ENCODE measurements around the gene DAB1.

Gene DAB1

GRCh38 chr1:57218487-57219079, 205.3 kb downstream of the DAB1 start:
- DNase-seq (ENCODE audit: low read depth in 3 of 3), result no peak

GRCh38 chr1:57217905-57218304, 206.0 kb downstream of the DAB1 start:
- DNase-seq (ENCODE audit: low read depth in 3 of 3), result no peak

- no peak for DNase-seq (ENCODE audit: low read depth in 3 of 3)
Measured at GRCh38 chr1:57214951-57215575, 208.8 kb downstream of the DAB1 start.

- no peak for DNase-seq (ENCODE audit: low read depth in 3 of 3)
Measured at GRCh38 chr1:57210881-57211280, 213.0 kb downstream of the DAB1 start.

- no peak for DNase-seq (ENCODE audit: low read depth in 3 of 3)
Measured at GRCh38 chr1:57209495-57209894, 214.4 kb downstream of the DAB1 start.

- no peak for DNase-seq (ENCODE audit: low read depth in 3 of 3)
Measured at GRCh38 chr1:57208741-57209302, 215.0 kb downstream of the DAB1 start.

GRCh38 chr1:57206038-57206437, 217.8 kb downstream of the DAB1 start:
- DNase-seq (ENCODE audit: low read depth in 3 of 3), result no peak

GRCh38 chr1:57204942-57205787, 218.7 kb downstream of the DAB1 start:
- no peak for DNase-seq (ENCODE audit: low read depth in 3 of 3)

- no peak for DNase-seq (ENCODE audit: low read depth in 3 of 3)
Measured at GRCh38 chr1:57204091-57204490, 219.8 kb downstream of the DAB1 start.

GRCh38 chr1:57202241-57202640, 221.6 kb downstream of the DAB1 start:
- DNase-seq (ENCODE audit: low read depth in 3 of 3), result no peak

- DNase-seq (ENCODE audit: low read depth in 3 of 3), result no peak
Measured at GRCh38 chr1:57198912-57199311, 224.9 kb downstream of the DAB1 start.

- no peak for DNase-seq (ENCODE audit: low read depth in 3 of 3)
Measured at GRCh38 chr1:57195436-57195941, 228.4 kb downstream of the DAB1 start.

- DNase-seq (ENCODE audit: low read depth in 3 of 3), result no peak
Measured at GRCh38 chr1:57192222-57192621, 231.6 kb downstream of the DAB1 start.

- no peak for DNase-seq (ENCODE audit: low read depth in 3 of 3)
Measured at GRCh38 chr1:57190898-57191297, 233.0 kb downstream of the DAB1 start.

- DNase-seq (ENCODE audit: low read depth in 3 of 3), result no peak
Measured at GRCh38 chr1:57188168-57188567, 235.7 kb downstream of the DAB1 start.

- DNase-seq (ENCODE audit: low read depth in 3 of 3), result no peak
Measured at GRCh38 chr1:57186455-57186854, 237.4 kb downstream of the DAB1 start.

GRCh38 chr1:57179001-57179400, 244.9 kb downstream of the DAB1 start:
- no peak for DNase-seq (ENCODE audit: low read depth in 3 of 3)

- no peak for DNase-seq (ENCODE audit: low read depth in 3 of 3)
Measured at GRCh38 chr1:57175506-57175905, 248.4 kb downstream of the DAB1 start.

- DNase-seq (ENCODE audit: low read depth in 3 of 3), result no peak
Measured at GRCh38 chr1:57172040-57172439, 251.8 kb downstream of the DAB1 start.

GRCh38 chr1:57167997-57168396, 255.9 kb downstream of the DAB1 start:
- DNase-seq (ENCODE audit: low read depth in 3 of 3), result no peak

- no peak for DNase-seq (ENCODE audit: low read depth in 3 of 3)
Measured at GRCh38 chr1:57165546-57165945, 258.3 kb downstream of the DAB1 start.

- no peak for DNase-seq (ENCODE audit: low read depth in 3 of 3)
Measured at GRCh38 chr1:57164584-57164983, 259.3 kb downstream of the DAB1 start.

Measured in stimulated activated CD4-positive, alpha-beta T cell treated with anti-CD3 and anti-CD28 coated beads, TNF-alpha, amount 100 ng/mL, for 24 hours (primary cell).